GM19463 (cell line): ENCODE measurements around the gene EML4.
A peak's percentile ranks its signal among the peaks of the same experiment; 100 is the strongest.
"Not testable (repeated sequence)": the region's sequence is repeated elsewhere in the genome, so short reads cannot be mapped to it uniquely, and the experiment has no call there.

ENCODE experiments used
- ATAC-seq: cut with Tn5 transposase; IDR thresholded peaks from one replicate; pipeline ENCODE4 v1.9.1; 2021; ENCODE audit warnings: mild to moderate bottlenecking, moderate library complexity; ENCODE audit not compliant: unreplicated experiment

Gene EML4

DNA sequence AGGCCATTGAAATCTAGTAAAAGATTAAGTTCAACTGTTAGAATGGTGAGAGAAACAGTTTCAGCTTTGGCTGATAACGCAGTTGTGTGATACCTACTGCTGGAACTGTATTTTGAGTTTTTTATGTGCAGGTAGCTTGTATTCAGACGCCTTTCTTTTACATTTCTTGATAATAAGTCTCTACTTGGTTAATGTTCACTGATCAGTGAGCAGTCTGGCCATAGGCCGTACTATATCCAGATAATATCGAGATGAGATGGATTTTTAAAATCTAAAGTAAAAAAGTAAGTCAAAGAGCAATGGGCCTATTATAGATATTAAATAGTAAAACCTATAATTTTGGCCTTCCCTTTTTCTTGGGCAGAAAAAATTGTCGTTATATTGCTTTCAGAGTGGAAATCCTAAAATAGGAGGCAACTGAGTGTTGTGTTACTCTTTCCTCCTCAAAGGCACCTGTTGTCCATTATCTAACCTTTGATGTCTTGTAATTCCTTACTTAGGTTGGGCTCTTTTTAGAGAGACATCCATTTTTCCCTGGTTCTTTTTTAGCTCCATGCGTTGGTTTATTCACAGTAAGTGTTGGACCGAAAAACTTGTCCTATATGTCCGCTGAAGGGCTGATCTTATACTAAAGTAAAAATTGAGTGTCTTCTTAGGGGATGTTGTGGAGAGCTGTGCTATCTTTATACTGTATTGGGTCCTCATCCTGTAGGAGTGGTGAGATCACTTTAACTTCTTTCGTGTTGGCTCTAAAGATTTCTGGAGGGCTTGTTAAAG, 1.7 kb downstream of the EML4 start:
- no peak for ATAC-seq

DNA sequence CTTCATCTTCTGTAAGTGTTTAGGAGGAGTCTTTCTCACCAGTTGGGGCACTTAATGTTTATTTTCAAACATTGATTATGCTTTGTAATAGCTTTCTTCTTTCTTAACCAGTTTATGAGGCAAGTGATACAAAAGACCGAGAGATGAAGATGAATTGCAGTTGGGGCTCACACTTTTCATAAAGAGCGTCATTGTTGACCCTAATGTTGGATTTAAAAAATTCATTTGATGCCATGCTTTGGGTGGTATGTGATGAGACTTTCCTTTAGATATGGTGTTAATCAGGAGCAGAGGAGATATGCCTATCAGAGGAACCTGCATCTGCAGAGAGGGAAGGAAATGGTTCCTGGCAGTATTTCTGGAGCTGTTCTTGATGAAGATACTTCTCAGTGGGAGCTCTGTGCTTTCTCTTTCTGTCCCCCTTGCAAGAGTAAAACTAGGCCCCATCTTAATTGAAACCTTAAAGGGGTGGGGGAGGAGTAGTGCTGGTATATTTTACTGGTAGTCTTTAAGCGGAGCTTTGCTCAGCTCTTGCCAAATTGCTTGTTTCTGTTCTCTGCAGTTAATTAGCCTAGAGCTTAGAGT, 2.3 kb downstream of the EML4 start:
- peak; percentile 27 for ATAC-seq

DNA sequence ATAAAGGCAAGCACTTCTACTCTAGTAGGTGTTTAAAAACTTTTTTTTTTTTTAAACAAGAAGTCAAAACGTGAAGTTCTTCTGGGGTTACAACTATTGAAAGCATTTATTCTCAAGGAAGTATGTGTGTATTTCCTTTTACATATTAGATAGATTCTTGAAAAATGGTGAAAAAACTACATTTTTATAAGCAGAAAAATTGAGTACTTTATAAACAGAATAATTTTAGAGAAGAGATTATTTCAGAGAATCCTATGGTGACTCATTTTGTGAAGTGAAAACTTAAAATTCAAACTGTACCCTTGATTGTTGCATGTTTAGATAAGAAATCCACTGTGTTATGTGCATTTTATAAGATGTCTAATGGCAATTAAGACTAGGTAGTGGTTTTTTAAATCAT, 2.9 kb downstream of the EML4 start:
- no peak for ATAC-seq

DNA sequence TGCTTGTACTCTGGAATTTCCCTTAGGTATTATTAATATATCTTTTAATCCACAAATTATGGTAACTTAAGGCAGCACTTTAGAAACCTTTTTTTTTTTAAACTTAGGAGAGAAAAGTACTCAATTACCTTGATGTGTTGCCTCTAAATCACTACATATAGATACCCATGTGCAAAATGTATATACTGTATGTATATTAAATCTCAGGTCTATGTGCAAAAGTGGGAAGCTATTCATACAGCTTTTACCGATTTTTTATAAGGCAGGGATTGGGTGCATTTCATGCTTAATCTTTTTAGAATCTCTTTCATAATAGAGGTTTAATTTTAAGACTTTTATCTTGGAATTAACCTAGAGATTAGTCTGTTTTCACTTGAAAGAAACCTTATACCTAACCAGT, 3.4 kb downstream of the EML4 start:
- no peak for ATAC-seq

DNA sequence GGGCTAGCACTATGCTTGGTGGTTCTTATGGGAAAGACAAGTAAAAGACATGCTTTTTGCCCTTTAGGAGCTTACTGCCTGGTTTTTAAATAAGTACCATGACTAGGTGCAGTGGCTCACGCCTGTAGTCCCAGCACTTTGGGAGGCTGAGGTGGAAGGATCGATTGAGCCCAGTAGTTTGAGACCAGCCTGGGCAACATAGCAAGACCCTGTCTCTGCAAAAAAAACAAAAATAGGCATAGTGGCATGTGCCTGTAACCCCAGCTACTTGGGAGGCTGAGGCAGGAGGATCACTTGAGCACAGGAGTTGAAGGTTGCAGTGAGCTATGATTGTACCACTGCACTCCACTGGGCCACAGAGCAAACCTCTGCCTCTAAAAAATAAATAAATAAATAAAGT, 4.3 kb downstream of the EML4 start:
- not testable (repeated sequence) for ATAC-seq

DNA sequence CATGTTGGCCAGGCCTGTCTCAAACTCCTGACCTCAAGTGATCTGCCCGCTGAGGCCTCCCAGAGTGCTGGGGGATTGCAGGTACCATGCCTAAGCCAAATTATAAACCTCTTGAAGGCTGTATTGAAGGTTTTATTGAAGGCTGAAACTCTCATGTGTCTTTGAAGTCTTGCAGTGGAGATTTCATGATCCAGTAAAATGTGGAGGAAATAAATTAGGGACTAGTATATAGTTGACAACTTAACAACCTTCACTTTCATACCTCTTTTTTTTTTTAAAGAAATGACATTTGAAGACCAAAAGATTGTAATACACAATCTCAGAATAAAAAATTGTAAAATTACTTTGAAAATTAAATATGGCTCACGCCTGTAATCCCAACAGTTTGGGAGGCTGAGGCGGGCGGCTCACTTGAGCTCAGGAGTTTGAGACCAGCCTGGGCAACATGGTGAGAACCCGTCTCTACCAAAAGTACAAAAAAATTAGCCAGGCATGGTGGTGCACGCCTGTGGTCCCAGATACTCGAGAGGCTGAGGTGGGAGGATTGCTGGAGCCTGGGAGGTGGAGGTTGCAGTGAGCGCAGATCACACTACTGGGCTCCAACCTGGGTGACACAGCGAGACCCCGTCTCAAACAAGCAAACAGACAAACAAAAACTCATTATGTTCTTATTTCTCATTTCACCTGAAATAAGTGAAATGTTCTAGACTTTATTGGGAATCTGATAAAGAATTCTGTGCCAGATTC, 8.0 kb downstream of the EML4 start:
- ATAC-seq = no peak

DNA sequence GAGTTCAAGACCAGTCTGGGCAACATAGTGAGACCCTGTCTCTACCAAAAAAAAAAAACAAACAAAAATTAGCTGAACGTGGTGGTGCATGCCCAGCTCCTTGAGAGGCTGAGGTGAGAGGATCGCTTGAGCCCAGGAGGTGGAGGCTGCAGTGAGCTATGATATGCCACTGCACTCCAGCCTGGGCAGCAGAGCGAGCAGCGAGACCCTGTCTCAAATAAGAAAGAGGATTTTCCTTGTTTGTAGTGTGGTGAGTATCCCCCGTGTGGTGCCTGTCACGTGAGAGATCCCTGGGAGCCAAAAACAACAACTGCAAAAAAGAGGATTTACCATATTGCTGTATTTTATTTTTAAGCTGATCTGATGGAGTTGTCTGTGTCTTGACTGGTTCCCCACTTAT, 9.2 kb downstream of the EML4 start:
- ATAC-seq = no peak

DNA sequence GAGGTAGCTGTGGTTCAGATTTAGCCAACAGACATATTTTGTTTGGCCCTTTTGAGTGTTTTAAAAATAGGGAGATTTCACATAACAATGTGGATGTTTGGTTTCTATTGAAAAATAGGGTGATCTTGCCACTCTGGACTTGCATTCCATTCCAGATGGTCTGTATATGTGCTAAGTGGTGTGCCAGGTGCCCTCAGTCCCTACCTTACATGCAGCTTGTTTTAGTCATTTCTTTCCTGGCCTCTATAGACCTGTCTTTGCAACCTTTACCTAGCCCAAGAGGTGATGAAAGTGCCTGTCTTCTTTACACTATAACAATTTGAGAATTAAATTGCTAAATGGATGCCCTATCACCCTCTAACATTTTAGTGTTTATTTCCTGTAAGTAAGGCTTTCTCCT, 11.1 kb downstream of the EML4 start:
- no peak for ATAC-seq

DNA sequence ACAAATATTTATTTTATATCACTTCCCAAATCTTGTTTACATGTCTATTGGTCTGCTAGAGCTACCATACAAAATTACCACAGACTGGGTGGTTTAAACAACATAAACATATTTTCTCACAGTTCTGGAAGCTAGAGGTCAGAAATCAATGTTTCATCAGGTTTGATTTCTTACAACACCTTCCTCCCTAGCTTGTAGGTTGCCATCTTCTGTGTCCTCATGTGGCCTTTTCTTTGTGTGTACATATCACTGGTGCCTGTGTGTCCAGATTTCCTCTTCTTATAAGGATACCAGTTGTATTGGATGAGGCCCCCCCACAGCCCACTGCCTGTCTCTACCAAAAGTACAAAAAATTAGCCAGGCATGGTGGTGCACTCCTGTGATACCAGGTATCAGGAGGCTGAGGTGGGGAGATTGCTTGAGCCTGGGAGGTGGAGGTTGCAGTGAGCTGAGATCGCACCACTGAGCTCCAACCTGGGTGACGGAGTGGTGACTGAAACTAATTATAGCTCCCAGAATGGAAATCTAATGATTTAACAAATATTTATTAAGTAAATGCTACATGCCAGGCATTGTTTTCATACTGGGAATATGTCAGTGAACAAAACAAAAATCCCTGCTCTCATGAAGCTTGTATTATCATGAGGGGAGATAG, 13.6 kb downstream of the EML4 start:
- ATAC-seq = no peak

DNA sequence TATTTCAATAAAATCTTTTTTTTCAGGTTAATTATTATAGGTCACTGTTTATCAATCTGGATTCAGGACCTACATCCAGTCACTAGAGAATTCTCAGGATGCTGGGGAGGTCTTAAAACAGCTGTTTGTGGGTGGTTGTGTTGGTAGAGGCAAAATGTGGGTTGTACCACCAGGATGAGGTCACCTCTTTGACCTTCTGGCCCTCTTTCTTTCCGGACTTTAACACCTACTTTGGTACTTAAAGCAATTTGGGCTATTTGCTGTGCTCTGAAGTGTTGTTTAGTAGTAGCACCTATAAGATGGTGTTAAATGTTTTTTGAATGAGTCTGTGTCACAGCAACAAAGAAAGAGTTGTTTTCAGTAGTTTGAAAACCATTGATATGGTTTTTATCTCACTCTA, 14.6 kb downstream of the EML4 start:
- ATAC-seq = no peak

DNA sequence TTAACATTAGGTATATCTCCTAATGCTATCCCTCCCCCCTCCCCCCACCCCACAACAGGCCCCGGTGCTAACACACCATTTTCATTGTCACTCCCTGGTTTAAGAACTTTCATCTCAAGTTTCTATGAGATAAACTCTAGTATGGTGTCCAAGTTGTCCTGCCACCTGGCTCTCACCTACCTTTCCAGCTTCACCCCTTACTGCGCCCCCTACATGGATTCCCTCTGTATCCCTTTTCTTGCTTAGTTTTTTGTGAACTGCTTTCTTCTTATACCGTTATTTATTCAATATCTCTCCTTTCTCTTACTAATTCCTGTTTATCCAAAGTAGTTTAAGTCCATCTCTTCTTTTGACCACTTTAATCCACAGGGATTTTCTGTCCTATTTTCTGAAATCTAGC, 15.2 kb downstream of the EML4 start:
- ATAC-seq = no peak

DNA sequence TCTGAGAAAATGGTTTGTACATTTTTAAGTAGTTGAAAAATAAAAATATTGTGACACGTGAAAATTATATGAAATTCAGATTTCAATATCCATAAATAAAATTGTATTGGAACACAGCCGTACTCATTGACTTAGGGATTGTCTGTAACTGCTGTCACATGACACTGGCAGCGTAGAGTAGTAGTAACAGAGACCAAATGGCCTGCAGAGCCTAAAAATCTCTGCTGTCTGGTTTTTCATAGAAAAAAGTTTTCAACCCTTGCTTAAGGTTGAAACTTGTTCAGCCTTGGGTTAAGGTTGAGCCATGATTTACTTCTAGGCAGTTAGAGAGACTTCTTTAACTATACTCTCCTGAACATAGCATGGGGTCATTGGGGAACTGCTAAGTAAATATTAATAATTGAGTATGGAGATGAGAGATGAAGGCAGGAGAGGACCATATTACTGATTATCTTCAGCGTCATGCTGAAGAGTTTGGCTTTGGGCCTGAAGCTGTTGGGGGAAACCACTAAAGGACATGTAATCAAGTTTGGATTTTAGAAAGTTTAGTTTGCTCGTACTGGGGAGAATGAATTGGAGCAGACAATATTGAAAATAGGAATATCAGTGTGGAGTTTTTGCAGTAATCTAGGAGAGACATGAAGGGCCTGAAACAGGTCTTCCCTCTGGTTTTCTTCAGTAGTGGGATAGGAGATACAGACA, 16.2 kb downstream of the EML4 start:
- no peak for ATAC-seq

DNA sequence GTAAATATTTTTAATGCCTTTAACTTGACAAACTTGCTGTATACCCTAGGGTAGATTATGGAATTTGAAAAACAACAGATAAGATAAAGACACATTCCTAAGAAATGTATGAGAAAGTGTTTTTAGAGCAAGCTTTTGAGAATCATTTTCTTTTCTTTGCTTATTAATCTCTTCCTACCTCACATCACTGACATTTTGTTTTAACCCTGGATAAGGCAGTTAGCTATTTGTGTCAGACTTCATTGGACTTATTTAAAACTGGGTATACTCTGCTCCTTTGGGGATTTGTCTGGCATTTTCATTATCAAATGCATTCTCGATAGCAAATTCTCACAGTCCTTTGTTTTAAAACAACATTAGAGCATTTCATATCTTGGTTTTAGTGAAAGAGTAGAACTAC, 17.2 kb downstream of the EML4 start:
- no peak for ATAC-seq

DNA sequence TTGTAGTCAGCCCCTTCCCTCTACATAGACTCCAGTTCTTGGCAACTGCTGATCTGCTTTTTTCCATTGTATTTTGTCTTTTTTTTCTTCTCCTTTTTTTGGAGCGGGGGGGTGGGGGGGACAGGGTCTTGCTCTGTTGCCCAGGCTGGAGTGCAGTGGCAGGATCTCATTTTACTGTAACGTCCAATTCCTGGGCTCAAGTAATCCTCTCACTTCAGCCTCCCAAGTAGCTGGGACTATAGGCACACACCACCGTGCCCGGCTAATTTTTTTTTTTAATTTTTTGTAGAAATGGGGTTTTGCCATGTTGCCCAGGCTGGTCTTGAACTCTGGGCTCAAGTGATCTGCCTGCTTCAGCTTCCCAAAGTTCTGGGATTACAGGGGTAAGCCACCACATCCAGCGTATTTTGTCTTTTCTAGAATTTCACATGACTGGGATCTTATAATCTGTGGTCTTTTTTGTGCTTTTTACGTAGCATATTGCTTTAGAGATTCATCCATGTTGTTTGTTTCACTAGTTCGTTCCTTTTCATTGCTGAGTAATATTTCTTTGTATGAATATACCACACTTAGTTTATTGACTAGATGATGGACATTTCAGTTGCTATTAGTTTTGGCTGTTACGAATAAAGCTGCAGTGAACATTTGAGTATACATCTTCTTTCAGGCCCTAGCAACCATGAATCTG, 17.9 kb downstream of the EML4 start:
- no peak for ATAC-seq

DNA sequence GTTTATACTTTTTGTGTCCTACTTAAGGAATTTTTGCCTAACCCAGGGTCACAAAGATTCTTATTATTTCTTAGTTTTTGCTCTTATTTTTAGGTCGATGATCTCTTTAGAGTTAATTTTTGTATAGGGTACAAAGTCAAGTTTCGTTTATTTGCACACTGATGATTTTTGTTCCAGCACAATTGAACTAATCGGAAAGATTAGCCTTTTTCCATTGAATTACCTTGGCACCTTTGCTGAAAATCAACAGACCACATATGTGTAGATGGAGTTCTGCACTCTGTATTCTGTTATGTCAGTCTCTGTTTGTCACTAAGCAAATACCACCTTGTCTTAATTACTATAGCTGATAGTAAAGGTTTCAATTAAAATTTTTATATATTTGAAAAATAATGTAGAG, 18.7 kb downstream of the EML4 start:
- no peak for ATAC-seq

DNA sequence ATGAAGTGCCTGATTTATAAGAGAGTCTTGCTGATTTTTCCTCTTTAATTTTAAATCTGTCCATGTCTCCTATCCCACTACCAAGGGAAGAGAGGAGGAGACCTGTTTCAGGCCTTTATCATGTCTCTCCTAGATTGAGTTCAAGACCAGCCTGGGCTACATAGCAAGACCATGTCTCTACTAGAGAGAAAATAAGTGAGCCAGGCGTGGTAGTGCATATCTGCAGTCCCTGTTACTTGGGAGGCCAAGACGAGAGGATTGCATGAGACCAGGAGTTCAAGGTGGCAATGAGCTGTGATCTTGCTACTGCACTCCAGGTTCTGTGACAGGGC, 20.0 kb downstream of the EML4 start:
- no peak for ATAC-seq

DNA sequence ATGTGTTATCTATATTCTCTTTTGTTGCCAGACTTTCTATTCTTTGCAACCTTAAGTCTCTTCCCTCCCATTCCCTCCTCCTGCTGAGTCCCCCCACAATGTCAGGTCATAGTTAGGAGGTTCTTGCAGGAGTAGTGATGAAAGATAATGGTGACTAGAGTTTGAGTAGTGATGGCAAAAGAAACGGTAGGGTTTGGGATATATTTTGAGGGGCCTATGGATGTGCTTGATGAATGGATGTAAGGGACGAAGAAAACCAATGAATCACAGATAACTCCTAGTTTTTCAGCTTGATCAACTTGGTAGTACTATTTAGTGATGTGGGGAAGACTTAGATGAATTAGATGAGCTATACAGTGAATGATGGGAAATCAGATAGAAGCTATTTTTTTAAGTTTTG, 21.0 kb downstream of the EML4 start:
- ATAC-seq = no peak

DNA sequence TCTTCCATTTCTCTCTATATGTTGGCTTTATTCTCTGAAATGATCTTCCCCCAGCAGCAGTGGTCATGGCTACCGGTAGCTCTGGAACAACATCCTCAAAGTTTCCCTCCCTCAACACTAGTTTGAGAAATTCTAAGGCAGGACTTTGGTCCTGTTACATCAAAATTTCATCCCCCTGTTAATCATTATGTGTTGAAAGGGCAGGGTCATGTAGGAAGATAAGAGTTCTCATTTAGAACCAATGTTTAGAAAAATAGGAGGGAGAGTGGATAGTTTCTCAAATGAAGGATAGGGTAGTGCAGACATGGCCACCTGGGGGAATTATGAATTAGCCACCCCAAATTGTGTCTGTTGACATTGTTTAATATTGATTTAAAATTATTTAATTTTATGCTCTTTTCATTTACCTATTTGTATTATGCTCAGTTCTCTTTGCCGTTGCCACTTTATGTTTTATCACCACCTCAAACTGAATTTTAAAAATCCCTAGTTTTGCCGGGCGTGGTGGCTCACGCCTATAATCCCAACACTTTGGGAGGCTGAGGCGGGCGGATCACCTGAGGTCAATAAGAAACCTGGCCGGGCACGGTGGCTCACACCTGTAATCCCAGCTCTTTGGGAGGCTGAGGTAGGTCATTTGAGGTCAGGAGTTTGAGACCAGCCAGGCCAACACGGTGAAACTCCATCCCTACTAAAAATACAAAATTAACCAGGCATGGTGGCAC, 22.3 kb downstream of the EML4 start:
- ATAC-seq = no peak

DNA sequence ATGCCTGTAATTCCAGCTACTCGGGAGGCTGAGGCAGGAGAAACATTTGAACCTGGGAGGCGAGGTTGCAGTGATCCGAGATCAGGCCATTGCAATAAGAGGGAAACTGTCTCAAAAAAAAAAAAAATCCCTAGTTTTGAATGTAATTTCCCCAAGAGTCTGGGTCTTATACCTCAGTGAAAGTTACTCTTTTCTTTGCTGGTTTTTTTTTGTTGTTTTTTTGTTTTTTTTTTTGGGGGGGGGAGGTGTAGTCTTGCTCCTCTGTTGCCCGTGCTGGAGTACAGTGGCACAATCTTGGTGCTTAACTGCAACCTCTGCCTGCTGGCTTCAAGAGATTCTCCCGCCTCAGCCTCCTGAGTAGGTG, 22.8 kb downstream of the EML4 start:
- no peak for ATAC-seq
